ENCODE measurements around the gene SEC62.

SEC62 gene

DNA sequence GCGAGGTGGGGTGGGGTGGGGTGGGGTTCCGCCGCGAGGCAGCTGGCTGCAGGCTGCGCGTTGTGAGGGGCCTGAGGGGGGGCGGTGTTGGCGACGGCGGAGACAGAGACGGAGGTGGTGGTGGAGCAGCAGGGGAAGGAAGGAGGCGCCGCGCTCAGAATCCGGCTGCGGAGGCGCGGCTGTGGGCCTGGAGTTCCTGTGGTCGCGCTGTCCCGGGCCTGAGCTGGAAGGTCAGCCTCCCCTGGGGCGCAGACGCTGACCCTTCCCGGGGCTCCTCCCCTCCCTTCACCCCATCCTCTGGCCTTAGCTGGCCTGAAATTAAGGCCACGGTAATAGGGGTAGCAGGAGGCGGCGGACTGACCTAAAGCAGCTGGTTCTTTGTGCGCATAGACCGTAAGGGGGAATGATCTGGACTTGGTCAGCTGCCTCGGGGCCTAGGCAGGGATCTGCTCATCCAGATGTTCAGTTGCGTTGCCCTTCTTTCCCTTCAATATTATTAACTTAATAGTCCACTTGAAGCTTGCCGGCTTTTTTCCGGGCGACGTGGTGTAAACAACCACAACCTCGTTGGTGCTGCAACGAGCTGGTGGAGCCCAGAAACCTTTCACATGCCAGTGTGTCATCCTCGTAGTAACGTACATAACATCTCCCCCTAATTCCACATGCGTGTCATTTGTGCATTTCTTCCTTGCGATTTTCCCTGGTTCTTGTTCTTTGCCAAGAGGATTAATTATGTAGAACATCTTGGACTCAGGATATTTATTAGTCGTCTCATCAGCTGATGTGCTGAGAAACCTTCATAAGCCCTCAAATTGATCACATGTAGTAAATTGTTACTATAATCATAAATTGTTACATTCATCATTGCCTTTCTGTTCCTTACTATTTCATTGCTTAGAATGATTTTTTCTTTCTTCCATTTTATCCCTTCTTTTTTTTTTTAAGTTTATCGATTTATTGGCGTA is 626 bp downstream of the SEC62 start:
- peak; percentile 19 for DNase-seq (ENCODE audit: low spot score)

DNA sequence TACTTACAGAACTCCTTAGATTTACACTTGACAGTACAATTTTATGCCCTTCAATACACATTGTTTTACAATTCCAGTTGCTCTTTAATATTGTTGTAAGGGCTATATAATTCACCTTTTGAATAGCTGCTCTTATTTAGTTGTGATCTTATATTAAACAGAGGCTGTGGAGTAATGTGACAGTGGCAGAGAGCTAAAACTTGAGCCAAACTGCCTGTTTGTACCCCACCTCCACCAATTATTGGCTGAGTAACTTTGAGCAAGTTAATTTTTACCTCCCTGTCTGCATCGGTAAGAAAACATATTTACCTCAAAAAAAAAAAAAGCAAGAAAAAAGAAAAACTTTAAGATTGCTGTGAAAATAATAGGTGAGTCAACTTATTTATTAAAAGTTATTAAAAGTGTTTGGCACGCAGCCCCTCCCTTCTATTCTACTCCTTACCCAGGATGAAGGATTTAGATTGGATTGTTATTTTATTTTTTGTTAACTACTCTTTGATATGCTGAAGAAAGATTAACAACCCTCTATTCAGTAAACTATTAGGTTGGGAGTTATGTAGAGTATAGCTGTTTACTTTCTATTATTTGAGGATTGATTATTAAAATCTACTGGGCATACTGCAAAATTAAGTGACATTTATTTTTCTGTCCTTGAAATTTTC is 1.7 kb downstream of the SEC62 start:
- DNase-seq (ENCODE audit: low spot score) = no peak

DNA sequence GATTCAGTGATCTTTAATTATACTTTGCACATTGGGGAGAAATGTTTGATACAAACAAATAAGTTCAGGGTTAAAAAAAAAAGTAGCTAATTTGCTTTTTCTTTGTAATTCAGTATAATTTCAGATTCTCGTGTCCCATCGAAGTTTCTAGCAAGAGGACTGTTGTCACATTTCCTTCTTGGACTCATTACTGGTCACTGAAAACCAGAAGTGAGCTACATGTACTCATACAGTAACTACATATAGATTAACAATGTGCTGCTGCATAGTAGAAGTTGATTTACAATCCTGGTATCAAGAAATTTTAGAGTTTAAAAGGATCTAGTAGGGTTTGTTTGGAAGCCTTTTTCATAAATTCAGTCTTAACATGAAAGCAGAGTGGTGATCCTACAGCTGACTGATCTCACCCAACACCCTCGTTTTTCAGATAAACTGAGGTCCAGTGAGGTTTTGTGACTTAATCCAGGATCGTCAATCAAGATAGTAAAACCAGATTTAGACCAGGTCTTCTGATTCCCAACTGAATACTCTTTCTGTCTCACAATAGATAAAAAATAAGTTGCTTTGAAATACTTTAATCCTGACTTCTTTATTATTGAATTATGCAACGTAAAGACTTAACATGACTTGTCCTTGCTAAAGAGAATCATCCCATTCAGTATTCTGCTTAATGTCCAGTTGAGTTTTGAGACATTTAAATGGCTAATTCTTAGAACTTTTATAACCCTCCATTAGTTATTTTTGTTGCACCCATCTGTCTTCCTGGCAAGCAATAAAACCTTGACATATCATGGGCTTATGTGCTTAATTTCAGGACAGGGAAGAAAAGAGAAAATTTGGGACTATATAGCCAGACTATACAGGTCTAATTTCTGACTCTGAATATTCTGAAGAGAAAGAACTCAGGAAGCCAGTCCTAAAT is 2.8 kb downstream of the SEC62 start:
- DNase-seq (ENCODE audit: low spot score) = no peak

DNA sequence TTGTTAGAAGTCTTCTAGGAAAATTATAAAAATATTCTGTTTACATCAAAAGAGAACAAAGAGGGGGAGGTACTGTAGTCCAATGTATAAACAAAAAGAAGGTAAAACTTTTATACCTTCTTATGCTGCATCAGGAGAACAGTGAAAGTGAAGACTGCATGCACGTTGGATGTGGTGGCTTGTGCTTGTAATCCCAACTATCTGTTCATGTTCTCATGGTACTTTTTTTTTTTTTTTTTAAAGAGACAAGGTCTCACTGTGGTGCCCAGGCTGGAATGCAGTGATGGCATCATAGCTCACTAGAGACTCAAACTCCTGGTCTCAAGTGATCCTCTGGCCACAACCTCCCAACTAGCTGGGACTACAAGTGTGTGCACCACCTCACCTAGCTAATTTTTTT is 4.2 kb downstream of the SEC62 start:
- no peak for DNase-seq (ENCODE audit: low spot score)

DNA sequence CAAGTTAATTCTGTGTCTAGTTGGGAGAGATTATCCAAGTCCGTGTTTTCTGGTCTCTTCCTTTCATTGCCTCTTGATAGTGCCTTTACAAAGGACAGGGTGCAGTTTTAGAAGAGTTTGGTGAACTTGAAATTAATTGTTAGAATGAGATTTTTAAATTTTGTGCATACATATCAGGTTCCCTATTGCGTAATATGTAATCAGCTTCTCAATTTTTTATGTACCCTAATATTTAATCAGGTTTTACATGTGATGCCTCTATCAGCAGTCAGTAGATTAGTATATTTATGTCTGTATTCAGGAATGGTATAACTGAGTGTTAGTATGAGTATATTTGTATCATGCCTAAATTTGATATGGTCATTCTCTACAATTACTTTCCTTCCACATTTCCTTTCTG is 4.9 kb downstream of the SEC62 start:
- DNase-seq (ENCODE audit: low spot score) = no peak

DNA sequence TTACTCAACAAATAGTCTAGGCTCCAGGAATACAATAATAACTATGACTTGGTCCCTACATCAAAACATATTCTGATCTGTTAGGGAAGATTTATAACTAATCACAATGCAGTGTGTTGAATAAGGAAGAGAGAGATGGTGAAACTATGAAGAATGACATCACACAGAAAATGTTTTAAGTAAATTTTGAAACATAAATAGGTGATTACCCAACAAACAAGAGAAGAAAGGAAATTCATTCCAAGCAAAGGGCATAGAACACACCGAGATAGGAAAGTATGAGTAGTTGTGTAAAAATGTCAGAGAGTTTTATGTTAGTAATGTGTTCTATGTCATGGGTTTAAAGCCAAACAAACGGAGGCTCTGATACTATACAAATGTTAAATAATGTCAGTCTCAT is 13.4 kb downstream of the SEC62 start:
- no peak for DNase-seq (ENCODE audit: low spot score)

DNA sequence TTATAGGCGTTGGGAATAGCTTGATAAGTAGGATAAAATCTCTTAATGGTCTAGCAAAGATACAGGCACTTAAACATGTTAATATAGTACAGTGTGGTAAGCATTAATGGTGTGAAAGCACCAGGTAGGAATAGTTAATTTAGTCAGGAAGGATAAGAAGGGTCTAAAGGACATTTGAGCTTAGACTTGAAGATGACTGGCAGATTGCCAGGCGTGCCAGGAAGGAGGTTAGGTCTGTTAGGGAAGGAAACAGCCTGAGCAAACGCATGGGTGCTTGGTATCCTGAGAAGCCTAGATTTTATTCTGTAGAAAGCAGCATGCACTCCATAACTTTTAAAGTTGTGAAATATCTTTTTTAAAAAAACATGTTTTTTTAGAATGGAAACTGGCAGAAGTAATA is 17.7 kb downstream of the SEC62 start:
- no peak for DNase-seq (ENCODE audit: low spot score)

DNA sequence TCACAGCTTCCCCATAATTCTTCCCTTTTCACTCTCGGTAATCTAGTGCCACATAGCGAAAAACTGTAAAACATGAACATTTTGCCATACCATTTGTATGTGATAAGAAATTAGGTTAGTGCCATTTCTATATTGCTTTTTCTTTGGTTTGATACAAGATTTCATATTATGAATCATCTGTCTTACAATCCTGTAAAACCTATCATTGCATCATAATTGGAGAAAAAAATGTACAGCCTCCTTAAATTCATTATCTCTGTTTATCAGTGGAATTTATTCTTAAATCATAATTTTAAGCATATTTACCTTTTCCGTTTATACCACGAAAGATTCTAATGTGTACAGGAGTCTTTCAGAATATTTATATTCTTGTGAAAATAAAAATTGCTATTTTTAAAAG is 23.8 kb downstream of the SEC62 start:
- DNase-seq (ENCODE audit: low spot score) = no peak

DNA sequence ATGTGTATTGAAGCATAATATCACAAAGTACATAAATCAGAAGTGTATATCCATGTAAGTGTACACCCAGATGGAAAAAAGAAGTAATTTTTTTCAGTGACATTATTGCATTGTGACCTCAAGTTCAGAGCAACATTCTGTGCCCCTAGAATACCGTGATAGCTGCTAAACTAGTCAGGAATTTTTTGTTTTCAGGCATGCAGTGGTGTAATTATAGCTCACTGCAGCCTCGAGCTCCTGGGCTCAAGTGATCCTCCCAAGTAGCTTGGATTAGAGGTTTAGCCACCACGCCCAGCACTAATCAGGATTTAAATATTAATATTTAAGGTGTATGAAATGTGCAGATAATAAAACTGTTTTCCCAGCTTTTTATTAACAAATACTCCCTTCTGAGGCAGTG is 25.5 kb downstream of the SEC62 start:
- DNase-seq (ENCODE audit: low spot score) = no peak

DNA sequence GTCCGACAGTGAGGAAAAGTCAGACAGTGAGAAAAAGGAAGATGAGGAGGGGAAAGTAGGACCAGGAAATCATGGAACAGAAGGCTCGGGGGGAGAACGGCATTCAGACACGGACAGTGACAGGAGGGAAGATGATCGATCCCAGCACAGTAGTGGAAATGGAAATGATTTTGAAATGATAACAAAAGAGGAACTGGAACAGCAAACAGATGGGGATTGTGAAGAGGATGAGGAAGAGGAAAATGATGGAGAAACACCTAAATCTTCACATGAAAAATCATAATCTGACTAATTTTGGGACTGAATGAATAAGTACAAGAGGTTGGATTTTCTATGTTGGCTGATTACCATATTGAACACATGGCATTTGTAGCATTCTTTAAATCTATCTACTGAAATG is 26.2 kb downstream of the SEC62 start:
- no peak for DNase-seq (ENCODE audit: low spot score)

DNA sequence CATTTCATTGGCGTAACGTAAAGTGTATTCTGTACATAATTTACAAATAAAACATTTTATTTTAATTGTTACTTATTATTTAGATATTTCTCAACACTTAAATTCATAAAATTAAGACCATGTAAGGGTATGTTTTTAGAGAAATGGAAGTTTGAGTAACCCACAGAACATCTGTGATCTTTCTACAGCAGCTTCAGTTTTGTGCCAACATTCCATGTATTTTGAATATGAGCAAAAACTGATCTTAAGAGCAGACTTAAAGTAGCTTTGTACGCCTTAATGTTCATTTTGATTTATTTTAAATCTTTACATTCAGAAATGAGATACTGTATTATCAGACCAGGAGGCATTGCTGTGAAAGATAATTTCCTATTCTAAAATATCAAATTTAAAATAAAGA is 27.2 kb downstream of the SEC62 start:
- DNase-seq (ENCODE audit: low spot score) = no peak

DNA sequence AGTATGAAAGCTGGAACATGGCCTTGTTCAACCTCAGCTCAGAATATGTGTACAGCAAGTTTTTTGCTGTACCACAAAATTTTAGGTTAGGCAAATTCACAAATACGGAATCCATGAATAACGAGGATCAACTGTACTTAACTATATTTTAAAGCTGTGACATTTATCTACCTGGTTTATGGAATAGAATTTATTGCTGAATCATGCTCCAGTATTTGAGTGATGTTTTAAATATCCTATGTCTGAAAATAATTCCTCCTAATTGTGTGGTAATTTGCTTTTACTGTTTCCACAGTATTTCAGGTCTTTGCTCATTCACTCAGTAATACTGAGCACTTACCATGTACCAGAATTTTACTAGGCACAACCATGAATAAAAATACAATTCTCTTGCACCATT is 29.5 kb downstream of the SEC62 start:
- peak; percentile 7 for DNase-seq (ENCODE audit: low spot score)

DNA sequence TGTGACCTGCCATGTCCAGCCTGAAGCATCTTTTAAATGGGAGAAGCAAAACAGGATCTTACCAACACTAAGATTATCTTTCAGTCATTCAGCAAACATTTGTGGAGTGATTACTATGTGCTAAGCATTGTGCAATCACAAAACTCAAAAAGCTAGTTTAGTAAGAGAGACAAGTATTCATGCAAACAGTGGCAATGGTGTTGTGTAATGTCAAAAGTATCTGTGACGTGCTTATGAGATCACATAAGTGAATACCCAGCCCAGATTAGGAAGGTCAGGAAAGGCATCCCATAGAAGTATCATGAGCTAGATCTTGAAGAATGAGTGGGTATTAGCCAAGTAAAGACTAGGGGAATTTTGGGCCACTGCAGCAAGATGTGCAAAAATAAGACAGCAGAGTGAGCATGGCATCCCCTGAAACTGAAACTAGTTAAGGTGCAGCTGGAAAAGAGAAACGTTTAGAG is 32.1 kb downstream of the SEC62 start:
- DNase-seq (ENCODE audit: low spot score) = no peak

DNA sequence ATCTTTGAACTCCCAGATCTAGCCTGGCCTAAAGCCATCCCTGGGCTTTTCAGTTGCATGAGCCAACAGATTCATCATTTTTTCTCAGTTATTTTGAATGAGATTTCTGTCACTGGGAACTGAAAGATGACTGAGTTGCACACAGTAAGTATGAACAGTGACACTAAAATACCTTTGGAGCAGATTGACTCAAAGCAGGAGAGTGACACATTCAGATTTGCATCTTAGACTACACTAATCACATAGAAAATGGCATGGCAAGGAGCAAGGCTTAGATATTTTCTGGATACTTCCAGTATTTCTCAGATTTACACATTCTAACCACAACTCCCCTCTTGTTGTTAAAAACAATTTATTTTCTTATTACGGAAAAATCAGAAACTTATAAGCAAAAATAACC is 32.8 kb downstream of the SEC62 start:
- DNase-seq (ENCODE audit: low spot score) = no peak

DNA sequence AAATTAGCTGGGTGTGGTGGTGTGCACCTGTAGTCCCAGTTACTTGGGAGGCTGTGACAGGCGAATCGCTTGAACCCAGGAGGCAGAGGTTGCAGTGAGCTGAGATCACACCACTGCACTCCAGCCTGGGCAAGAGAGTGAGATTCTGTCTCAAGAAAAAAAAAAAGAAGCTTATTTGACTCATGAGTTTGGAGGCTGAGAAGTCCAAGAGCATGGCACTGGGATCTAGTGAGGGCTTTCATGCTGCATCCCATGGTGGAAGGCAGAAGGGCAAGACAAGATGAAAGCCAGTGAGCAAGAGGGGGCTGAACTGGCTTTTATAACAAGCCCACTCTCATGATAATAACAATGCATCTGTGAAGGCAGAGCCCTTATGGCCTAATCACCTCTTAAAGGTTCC is 33.4 kb downstream of the SEC62 start:
- DNase-seq (ENCODE audit: low spot score) = no peak

DNA sequence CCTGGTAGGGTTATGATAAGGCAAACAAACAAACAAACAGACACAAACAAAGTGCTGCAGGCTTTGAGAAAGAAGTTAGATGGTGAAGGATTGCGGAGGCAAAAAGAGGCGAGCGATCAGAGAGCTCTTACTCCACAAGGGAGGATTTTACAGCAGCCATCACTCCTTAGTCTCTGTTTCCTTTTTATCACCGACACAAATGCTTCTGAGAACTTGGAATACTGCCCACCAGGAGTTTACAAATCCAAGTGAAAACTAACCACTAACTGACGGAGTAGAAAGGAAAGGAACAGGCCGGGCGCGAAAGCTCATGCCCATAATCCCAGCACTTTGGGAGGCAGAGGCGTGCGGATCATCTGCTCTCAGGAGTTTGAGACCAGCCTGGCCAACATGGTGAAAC is 35.6 kb downstream of the SEC62 start:
- no peak for DNase-seq (ENCODE audit: low spot score)

DNA sequence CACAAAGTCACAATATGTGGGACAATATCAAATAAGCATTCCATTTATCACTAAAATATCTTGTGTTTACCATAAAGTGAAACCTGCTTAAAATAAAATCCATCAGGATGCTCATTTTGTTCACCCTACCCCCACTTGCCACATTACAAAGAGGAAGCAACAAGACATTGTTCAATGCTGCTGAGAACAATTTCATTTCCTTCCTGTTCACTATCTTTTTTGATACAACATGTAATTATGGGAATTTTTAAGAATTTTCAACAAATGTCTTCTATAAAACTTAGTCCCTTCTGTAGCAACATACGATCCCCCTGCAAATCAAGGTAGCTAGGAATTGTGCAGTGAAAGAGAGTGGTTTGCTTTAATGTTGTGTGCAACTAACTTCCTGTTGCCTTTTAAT is 36.3 kb downstream of the SEC62 start:
- DNase-seq (ENCODE audit: low spot score) = no peak

DNA sequence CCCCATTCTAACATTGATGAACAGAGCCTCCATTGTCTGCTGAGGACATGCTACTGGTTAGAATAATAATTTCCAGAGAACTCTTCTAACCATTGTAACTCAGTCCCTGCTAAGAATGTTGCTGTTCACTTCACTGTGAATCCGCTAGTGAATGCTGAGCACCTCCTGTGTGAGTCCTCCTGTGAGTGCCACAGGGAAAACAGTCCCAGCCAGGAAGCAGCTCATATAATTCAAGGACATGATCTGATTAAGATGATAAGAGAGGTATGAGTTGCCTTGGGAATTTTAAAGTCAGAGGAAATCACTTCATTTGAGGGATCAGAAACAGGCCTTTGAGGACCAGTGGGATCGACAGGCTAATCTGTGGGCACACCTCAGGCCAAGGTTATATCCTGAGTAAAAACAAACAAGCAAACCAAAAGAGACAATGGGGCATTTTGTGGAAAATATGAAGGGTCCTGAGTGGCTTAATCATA is 37.3 kb downstream of the SEC62 start:
- DNase-seq (ENCODE audit: low spot score) = no peak

DNA sequence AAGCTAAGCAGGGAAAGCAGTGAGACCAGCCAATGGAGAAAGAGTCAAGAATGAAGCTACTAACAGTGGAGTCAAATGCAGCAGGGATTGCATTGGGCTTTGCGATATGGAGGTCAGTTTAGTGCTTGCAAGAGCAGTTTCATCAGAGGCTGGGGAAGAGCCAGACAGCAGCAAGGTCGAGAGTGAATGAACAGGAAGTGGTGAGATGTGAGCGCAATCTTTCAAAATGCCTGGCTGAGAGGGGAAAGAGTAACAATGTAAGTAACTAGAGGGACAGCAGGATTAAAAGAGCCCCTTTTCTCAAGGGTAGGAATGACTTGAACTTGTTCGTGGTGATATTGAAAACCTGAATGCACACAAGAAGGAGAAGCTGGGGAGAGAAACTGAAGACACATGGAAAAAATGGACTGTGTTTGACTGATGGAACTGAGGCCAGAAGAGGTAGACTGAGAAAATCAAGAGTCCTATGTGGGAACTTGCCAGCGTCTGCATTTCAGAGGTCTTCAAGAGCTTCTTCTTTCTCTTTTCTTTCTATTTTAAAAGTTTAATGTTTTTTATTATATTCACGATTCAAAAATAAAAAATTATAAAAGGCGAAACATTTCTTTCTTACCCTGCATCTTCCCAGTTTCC is 40.5 kb downstream of the SEC62 start:
- DNase-seq (ENCODE audit: low spot score) = no peak

DNA sequence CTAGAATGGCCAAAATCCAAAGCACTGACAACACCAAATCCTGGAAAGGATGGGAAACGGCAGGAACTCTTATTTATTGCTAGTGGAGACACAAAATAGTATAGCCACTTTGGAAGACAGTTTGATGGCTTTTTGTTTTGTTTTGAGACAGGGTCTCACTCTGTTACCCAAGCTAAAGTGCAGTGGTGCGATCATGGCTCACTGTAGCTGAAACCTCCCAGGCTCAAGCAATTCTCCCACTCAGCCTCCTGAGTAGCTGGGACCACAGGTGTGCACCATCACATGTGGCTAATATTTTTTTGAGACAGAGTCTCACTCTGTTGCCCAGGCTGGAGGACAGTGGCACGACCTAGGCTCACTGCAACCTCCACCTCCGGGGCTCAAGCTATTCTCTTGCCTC is 43.9 kb downstream of the SEC62 start:
- no peak for DNase-seq (ENCODE audit: low spot score)

DNA sequence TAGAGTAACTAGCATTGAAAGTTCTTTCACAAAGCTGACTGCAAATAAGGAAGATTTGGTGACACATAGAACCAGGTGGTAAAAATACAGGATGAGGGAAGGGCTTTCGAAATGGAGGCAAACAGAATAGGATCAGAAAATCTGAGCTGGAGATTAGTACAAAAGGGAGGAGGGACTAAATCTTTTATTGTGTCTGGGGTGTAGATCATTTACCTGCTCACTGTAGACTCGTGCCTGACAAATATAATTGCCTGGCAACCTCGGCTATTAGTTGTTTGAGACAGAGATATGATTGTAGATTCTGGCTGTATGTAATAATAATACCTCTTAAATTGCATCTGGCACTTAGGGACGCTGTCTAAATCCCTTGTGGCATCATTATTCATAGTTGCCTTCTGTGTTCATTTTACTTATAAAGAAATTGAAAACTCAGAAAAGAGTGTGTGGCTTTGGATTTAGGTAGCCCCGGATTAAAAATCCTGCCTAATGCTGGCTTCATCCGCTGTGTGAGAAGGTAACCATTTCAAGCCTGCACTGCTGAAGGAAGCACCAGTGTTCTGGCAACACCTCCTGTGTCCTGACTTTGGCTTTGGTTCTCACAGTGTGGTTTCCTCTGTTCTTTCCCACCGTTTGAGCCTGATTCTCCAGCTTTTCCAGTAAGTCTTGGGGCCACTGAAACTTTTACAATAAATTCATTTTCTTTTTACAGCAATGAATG is 46.2 kb downstream of the SEC62 start:
- no peak for DNase-seq (ENCODE audit: low spot score)
